Activated CD4-positive, alpha-beta T cell treated with anti-CD3 and anti-CD28 coated beads, Interleukin-2, amount 50 U/mL, for 48 hours (primary cell): ENCODE data around the gene PPTC7.
"Not testable (repeated sequence)": the region's sequence is repeated elsewhere in the genome, so short reads cannot be mapped to it uniquely, and the experiment has no call there.

Experiments used
- DNase-seq, 2 experiments: peaks; one replicate each; pipeline ENCODE4 v3.0.0-alpha.2; 2020

Gene PPTC7

GRCh38 chr12:110585231-110585799, 2.2 kb upstream of the PPTC7 start:
- DNase-seq: peak; percentile 41 to 52

GRCh38 chr12:110582276-110583136, 612 bp downstream of the PPTC7 start:
- peak; percentile 77 to 81 for DNase-seq

GRCh38 chr12:110581931-110582275, 1.2 kb downstream of the PPTC7 start:
- DNase-seq: no peak

- DNase-seq: peak in 1 of 2 experiments; percentile 12
Observed at GRCh38 chr12:110579535-110580253, 3.4 kb downstream of the PPTC7 start.

GRCh38 chr12:110578694-110579534, 4.2 kb downstream of the PPTC7 start:
- DNase-seq: peak in 1 of 2 experiments; percentile 23

- DNase-seq: peak in 1 of 2 experiments; percentile 18
Observed at GRCh38 chr12:110577864-110578693, 5.0 kb downstream of the PPTC7 start.

GRCh38 chr12:110576504-110576903, 6.6 kb downstream of the PPTC7 start:
- no peak for DNase-seq

GRCh38 chr12:110575326-110575725, 7.8 kb downstream of the PPTC7 start:
- no peak for DNase-seq

GRCh38 chr12:110574717-110575230, 8.3 kb downstream of the PPTC7 start:
- not testable (repeated sequence) for DNase-seq

- no peak for DNase-seq
Observed at GRCh38 chr12:110574044-110574443, 9.1 kb downstream of the PPTC7 start.

- not testable (repeated sequence) for DNase-seq
Observed at GRCh38 chr12:110570798-110571197, 12.3 kb downstream of the PPTC7 start.

GRCh38 chr12:110569838-110570237, 13.3 kb downstream of the PPTC7 start:
- not testable (repeated sequence) for DNase-seq

- DNase-seq: no peak
Observed at GRCh38 chr12:110568752-110569151, 14.4 kb downstream of the PPTC7 start.

GRCh38 chr12:110566993-110567392, 16.1 kb downstream of the PPTC7 start:
- no peak for DNase-seq

- DNase-seq: no peak
Observed at GRCh38 chr12:110565894-110566871, 16.9 kb downstream of the PPTC7 start.

- no peak for DNase-seq
Observed at GRCh38 chr12:110564471-110564991, 18.6 kb downstream of the PPTC7 start.

GRCh38 chr12:110563702-110564470, 19.2 kb downstream of the PPTC7 start:
- no peak for DNase-seq

- peak; percentile 26 to 52 for DNase-seq
Observed at GRCh38 chr12:110562386-110562785, 20.7 kb downstream of the PPTC7 start.
